GM21825 (cell line): ENCODE results near the gene RALB.

Experiments
- ATAC-seq: cut with Tn5 transposase; IDR thresholded peaks from one replicate; pipeline ENCODE4 v1.9.1; 2021; ENCODE audit warnings: mild to moderate bottlenecking, moderate library complexity; ENCODE audit not compliant: unreplicated experiment

RALB gene

GRCh38 chr2:120261387-120262006, 8.8 kb downstream of the RALB start:
- peak; percentile 93 for ATAC-seq

- ATAC-seq, result no peak
Observed at GRCh38 chr2:120262150-120262549, 9.5 kb downstream of the RALB start.

DNA sequence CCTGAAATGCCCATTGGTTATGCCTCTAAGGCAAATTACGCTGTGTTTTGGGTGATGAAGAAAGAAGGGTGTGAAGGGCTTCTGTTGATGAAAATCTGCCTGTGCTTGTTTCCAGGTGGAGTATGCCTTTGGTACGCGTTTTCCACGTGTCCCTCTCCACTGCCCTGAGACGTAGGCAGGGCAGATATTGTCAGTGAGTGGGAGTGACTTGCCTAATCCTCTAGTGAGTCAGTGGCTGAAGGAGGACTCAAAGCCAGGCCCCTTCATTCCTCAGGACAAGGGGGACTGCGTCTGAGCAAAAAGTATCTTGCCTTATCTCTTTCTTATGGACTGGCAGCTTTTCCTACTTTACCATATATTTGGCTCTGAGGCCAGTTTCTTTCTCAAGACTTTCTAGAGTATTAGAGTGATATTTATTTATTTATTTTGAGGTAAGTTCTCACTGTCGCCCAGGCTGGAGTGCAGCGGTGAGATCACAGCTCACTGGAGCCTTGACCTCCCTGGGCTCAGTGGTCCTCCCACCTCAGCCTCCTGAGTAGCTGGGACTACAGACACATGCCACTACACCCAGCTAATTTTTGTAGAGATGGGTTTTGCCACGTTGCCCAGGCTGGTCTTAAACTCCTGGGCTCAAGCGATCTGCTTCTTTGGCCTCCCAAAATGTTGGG, 10.2 kb downstream of the RALB start:
- no peak for ATAC-seq

- peak; percentile 32 for ATAC-seq
Observed at GRCh38 chr2:120265006-120265405, 12.4 kb downstream of the RALB start.

DNA sequence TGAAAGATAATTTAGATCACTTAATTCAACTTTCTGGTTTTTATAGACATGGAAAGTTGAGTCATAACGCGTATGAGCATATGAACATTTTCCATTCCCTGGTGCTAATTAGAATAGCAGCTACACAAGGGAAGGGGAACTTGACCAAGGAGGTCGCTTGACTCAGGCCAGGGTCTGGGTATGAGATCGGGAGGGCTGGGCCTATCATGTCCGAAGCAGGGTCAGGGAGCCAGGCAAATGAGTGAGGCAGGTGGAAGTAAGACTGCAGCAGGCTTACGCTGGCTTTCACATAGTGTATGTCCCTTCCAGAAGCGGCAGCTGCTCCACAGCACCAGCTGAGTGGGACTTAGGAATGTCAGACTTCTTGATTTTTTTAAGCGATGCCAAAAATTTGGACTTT, 14.7 kb downstream of the RALB start:
- ATAC-seq, result no peak

DNA sequence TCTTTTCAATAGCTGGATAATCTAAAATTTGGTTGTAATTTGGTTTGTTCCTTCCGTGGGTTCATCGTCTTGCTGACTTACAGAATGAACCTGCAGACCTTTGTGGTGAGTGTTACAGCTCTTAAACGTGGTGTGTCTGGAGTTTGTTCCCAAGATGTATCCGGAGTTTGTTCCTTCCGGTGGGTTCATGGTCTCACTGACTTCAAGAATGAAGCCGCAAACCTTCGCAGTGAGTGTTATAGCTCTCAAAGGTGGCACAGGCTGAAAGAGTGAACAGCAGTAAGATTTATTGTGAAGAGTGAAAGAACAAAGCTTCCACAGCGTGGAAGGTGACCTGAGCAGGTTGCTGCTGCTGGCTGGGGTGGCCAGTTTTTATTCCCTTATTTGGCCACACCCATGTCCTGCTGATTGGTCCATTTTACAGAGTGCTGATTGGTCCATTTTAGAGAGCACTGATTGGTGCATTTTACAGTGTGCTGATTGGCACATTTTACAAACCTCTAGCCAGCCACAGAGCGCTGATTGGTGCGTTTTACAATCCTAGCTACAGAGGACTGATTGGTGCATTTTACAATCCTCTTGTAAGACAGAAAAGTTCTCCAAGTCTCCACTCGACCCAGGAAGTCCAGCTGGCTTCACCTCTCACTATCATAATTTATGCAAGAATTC, 16.6 kb downstream of the RALB start:
- no peak for ATAC-seq

GRCh38 chr2:120269816-120270215, 17.2 kb downstream of the RALB start:
- ATAC-seq, result no peak

- no peak for ATAC-seq
Observed at GRCh38 chr2:120271711-120272379, 19.2 kb downstream of the RALB start.

- no peak for ATAC-seq
Observed at GRCh38 chr2:120272763-120273481, 20.3 kb downstream of the RALB start.

- ATAC-seq, result no peak
Observed at GRCh38 chr2:120275617-120276400, 23.2 kb downstream of the RALB start.

GRCh38 chr2:120277505-120278205, 25.0 kb downstream of the RALB start:
- no peak for ATAC-seq

DNA sequence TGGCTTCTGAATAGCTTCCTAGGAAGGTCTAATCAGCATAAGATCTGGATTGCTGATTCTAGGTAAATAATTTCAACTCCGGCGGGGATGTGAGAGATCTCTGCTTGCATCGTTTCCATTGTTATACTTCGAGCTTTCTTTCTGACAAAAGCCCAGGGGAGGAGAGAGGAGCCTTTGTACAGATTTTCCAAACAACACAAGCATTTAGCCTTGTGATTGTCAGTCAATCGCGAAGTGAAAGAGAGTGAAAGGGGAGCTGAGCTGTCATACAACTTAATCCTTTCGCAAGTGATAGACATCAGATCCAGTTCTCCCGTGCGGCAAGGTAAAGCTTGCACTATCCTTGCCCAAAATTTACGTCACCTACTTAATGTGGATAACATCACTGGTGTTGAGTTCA, 26.2 kb downstream of the RALB start:
- no peak for ATAC-seq

- no peak for ATAC-seq
Observed at GRCh38 chr2:120279708-120280107, 27.1 kb downstream of the RALB start.

- ATAC-seq, result no peak
Observed at GRCh38 chr2:120283649-120284048, 31.0 kb downstream of the RALB start.

GRCh38 chr2:120285056-120285455, 32.4 kb downstream of the RALB start:
- no peak for ATAC-seq

- peak; percentile 97 for ATAC-seq
Observed at GRCh38 chr2:120287183-120288015, 34.7 kb downstream of the RALB start.

DNA sequence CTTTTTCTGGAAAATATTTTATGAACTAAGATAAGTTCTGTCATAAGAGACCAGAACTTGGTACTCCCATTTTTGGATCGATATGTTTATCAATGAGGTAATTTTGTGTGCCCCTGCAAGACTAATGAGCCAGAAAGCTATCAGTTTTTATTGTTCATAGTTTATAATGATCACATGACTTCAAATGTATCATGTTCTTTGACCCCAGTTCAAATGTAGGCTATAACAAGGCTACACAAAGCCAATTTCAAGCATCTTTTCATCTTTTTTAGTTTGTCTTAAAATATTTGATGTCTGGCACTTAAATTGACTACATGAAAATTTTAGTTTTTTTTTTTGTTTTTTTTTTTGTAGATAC, 35.3 kb downstream of the RALB start:
- ATAC-seq, result no peak

DNA sequence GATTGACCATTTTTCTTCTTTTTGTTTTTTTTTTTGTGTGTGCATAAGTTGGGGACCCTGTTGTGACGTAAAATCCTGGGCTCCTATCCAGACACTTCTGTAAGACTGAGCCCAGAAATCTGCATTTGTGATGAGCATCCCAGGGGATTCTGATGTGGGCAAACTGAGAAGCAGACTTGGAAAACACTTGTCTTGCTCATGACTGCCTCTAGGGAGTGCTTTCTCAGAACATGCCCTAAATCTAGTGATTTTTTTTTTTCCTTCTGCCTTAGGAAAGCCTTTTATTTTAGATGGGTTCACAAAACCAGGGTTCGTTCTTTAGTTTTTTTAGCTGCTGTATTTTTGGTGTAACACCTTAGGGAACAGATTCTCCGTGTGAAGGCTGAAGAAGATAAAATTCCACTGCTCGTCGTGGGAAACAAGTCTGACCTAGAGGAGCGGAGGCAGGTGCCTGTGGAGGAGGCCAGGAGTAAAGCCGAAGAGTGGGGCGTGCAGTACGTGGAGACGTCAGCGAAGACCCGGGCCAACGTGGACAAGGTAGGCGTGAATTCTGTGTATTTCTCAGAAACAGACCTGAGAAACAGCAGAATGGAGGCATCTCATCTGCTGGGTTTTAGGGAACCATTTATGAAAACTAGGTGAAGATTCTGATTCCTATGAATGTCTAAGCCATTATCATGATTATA, 36.7 kb downstream of the RALB start:
- ATAC-seq, result no peak
